NCI-H1694 (cell line): ENCODE data around the gene DOP1A.

Experiments used
- DNase-seq: peaks from one replicate; lab custom pipeline; 2025; lab: John Stamatoyannopoulos, UW

The DOP1A gene

GRCh38 chr6:83198486-83199172 lies 131.2 kb downstream of the DOP1A start:
- no peak for DNase-seq

GRCh38 chr6:83199173-83199862 lies 131.8 kb downstream of the DOP1A start:
- DNase-seq = no peak

DNA sequence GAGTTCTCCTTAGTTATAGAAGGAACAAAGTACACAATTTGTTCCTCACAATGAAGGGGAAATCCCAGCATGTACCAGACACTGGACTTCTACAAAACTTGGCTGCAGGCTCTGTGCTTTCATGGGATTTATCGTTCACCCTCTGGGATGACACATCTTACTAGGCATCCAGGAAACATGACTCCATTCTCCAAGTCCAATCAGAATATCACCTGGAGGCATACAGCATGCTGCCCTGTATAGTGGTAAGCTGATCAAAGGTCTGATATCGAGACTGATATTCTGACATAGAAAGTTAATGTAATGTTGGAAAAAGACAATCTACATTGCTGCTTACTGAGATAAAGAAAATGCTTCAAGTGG lies 132.4 kb downstream of the DOP1A start:
- no peak for DNase-seq

- DNase-seq = no peak
Measured at GRCh38 chr6:83202031-83202430, 134.6 kb downstream of the DOP1A start.

GRCh38 chr6:83215131-83216047 lies 147.9 kb downstream of the DOP1A start:
- peak; percentile 70 for DNase-seq

DNA sequence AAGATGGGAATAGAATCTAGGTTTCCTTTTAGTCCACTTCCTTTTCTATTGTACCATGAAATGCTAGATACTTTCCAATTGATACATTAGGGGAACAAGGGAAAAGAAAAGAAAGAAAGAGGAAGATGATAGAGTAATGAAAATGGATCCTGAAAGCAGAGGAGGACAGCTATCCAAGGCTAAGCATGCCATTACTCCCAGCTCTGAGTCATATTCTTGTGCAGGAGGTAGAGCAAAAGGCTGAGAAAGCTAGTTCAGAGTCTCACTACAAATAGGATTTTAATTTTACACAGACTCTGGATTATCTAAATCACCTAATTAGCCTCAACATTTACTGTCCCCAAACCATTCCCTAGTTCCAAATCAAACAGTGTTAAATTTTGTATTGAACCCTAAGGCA lies 149.3 kb downstream of the DOP1A start:
- DNase-seq = no peak
